GM12891 (cell line): ENCODE measurements around the gene DCAF4.
"Not testable (repeated sequence)": the region's sequence is repeated elsewhere in the genome, so short reads cannot be mapped to it uniquely, and the experiment has no call there.

Source experiments
- DNase-seq: peaks from one replicate; pipeline ENCODE4 v3.0.0; 2011; ENCODE audit warnings: low spot score; ENCODE audit not compliant: insufficient read length
- FAIRE-seq: peaks from 2 replicates; lab custom pipeline; 2011; peaks lifted over from hg19 to GRCh38; lab: Jason Lieb, UNC
- PAX5 ChIP-seq: IDR thresholded peaks from 2 replicates; pipeline ENCODE4 v1.6.1; 2011; ENCODE audit warnings: low read length, moderate library complexity, mild to moderate bottlenecking; ENCODE audit not compliant: insufficient read depth, severe bottlenecking
- POLR2A ChIP-seq: IDR thresholded peaks from 2 replicates; pipeline ENCODE4 v1.6.1; 2011; ENCODE audit warnings: low read depth, low read length, control low read depth
- POLR2AphosphoS5 ChIP-seq: IDR thresholded peaks from 2 replicates; pipeline ENCODE4 v1.6.1; 2011; ENCODE audit warnings: low read depth, low read length, control low read depth
- POU2F2 ChIP-seq: IDR thresholded peaks from 2 replicates; pipeline ENCODE4 v1.6.1; 2011; ENCODE audit warnings: low read depth, mild to moderate bottlenecking, control low read depth, low read length, moderate library complexity
- SPI1 ChIP-seq: IDR thresholded peaks from 2 replicates; pipeline ENCODE4 v1.6.1; 2011; ENCODE audit warnings: low read depth, low read length, control low read depth
- TAF1 ChIP-seq: IDR thresholded peaks from 2 replicates; pipeline ENCODE4 v1.6.1; 2011; ENCODE audit warnings: low read depth, low read length, control low read depth

DCAF4 gene

DNA sequence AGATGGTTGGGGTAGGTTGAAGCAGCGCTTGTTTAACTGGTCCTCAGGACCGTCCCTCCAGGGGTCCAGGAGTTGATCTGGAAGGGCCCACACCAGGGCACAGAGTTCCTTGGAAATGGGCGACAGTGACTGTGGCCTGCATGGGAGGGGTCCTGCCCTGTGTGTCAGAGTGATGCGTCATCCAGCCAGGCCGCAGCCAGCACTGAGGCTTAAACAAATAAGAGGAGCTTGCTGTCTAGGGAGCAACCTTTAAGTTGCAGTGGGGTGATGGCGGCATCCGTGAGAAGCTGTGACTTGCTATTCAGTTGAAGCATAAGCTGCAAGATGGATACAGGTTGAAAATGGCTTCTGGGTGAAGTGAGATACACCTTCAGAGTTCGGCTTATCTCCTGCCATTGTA is 20.2 kb downstream of the DCAF4 start:
- TF ChIP-seq POU2F2 (no peak), SPI1 (no peak), POLR2AphosphoS5 (no peak), PAX5 (no peak), TAF1 (no peak), POLR2A (no peak)
- no peak for FAIRE-seq

DNA sequence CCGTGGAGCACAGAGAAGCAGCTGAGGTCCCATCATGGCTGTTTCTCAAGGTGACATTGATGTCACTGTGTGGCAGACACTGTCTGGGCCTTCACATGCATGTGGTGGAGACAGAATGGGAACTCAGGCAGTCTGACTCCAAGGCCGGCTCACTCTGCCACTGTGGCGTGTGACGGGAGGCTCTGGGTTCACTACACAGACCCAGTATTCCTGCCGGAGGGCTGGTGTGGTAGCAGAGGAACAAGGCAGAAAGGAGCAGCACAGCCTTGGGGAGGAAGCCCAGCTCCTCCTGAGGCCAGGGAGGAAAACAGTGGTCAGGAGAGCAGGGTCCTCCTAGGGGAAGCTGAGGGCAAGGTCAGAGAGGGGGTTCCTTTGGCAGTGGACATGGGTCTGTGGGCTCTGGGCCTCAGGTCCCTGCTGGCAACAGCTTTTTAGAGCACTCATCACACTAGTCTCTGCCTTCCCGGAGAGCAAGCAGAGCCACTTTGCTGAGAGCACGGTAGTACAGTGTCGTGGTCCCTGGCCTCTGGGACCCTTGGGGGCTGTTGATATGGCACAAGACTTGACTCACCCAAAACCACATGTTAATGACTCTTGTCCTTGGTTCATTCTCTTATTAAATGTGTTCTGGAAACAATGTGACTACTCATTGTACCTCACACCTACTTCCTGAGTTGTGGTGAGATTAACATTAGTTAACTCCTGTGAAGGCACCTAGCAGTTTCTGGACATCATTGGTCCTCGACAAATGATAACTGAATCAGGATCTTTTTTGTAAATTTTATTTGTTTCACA is 21.3 kb downstream of the DCAF4 start:
- DNase-seq (no peak), FAIRE-seq (no peak)
- TF ChIP-seq PAX5 (no peak), TAF1 (no peak), POLR2A (no peak), SPI1 (no peak), POU2F2 (no peak), POLR2AphosphoS5 (0 out of 2 replicates have a peak, but pooled peaks have one; percentile 21)

More for the DNA sequence above, 20.2 kb downstream of the DCAF4 start:
- no peak for DNase-seq

DNA sequence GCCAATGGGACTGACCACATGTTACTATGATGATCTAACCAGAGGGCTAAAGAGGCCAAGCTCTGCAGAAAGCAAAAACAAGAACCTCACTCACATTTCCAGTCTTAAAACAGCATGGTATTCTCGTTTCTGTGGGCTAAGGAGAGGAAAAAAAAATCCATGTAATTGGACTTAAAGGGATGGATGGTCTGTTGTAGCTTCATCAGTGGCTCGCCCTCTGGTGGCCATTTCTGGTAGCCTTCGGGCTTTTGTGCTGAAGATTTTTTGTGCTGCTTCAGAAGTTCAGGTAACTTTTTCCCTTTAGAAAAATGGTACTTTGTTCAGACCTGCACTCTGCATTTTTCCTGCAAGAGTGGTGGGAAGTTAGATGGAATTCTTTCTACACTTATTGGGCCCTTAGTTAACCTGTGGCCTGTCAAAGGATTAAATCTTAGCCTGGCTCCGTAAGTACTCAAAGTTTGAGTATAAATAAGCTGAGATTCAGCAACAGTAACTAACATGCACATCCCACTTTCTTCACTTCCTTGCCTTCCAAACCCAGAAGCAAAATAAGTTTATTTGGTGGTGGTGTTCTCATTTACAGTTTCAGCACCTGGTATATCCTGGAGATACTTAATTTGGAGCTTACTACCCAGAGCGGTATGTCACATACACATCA is 22.3 kb downstream of the DCAF4 start:
- no peak for TF ChIP-seq POU2F2
- no peak for TF ChIP-seq SPI1
- peak; percentile 49 for DNase-seq

DNA sequence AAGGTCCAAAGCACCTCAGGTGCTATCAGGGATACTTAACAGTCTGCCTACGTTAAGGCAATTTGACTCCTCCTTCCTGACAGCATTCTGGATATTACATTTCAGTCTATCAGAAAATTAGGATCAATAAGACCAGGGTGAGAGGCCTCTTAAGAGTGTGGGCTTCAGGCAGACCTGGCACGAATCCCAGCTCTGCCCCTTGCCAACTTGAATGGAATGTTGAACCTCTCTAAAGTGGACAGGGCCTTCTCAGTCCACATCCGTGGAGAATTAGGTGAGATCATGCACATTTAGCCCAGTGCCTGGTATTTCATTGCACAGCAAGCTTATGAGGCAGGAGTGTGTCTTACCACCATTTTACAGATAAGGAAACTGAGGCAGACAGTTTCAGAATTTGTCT is 25.9 kb downstream of the DCAF4 start:
- DNase-seq (no peak), FAIRE-seq (no peak)
- TF ChIP-seq TAF1 (no peak), POLR2A (no peak), SPI1 (no peak), POU2F2 (no peak), PAX5 (no peak), POLR2AphosphoS5 (no peak)

More for the DNA sequence above, 22.3 kb downstream of the DCAF4 start:
- peak; percentile 33 for FAIRE-seq

DNA sequence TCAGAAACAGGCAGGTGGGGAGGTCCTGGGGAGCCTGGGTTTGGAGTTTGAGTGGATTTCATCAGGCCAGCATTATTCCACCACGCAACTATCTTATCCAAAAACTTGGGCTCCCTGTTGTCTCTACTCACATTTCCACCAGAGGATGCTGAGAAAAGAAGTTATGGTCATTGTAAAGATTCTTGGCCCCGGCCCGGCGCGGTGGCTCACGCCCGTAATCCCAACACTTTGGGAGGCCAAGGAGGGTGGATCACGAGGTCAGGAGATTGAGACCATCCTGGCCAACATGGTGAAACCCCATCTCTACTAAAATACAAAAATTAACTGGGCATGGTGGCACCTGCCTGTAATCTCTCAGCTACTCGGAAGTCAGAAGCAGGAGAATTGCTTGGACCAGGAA is 30.5 kb downstream of the DCAF4 start:
- not testable (repeated sequence) for FAIRE-seq, DNase-seq

DNA sequence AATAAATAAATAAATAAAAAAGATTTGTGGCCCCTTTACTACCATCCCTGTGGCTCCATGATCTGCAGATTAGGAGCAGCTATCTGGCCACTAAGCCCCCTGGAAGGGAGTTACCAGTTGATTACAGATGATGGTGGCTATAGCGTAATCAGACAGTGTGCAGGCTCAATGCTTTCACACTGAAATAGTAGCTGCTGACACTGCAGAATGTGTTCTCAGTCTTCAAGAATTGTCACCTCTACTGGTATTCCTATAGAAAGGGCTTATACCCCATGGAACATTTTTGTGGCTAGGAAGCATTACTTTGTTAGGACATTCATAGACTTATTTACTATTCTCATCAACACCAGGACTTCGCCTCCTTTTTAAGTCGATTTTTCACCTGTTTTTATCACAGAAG is 30.9 kb downstream of the DCAF4 start:
- FAIRE-seq = no peak
- TF ChIP-seq POU2F2 (no peak), TAF1 (no peak), SPI1 (no peak), POLR2AphosphoS5 (no peak), POLR2A (no peak), PAX5 (no peak)
- DNase-seq = no peak

DNA sequence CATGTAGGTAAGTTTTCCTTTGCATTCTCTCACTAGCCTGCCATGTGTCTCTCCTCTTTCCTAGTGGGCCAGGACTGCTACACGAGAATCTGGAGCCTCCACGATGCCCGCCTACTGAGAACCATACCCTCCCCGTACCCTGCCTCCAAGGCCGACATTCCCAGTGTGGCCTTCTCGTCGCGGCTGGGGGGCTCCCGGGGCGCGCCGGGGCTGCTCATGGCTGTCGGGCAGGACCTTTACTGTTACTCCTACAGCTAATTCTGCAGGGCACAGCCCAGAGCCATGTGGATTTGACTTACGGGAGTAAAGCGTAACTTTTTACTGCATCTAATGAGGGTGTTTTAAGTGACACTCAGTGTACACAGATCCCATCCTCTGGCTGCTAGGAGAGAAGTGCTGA is 32.3 kb downstream of the DCAF4 start:
- DNase-seq (no peak), FAIRE-seq (no peak)
- TF ChIP-seq POU2F2 = no peak
- no peak for TF ChIP-seq SPI1
- TF ChIP-seq POLR2AphosphoS5 = no peak
- no peak for TF ChIP-seq PAX5
- no peak for TF ChIP-seq POLR2A
- TF ChIP-seq TAF1 = no peak

DNA sequence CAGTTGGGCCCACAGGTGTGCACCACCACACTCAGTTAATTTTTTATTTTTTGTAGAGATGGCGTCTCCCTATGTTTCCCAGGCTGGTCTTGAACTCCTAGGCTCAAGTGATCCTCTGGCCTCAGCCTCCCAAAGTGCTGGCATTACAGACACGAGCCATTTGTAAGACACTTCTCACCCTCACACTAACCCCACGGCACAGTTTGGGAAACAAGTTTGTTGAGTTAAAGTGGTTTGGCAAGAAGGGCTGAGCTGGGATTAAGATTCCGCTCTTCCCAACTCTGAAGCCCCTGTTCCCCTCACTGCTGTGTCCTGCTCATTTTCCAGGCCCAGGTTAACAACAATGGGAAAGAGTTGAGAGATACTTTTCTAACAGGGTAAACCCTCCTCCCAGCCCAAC is 34.8 kb downstream of the DCAF4 start:
- not testable (repeated sequence) for DNase-seq, FAIRE-seq

DNA sequence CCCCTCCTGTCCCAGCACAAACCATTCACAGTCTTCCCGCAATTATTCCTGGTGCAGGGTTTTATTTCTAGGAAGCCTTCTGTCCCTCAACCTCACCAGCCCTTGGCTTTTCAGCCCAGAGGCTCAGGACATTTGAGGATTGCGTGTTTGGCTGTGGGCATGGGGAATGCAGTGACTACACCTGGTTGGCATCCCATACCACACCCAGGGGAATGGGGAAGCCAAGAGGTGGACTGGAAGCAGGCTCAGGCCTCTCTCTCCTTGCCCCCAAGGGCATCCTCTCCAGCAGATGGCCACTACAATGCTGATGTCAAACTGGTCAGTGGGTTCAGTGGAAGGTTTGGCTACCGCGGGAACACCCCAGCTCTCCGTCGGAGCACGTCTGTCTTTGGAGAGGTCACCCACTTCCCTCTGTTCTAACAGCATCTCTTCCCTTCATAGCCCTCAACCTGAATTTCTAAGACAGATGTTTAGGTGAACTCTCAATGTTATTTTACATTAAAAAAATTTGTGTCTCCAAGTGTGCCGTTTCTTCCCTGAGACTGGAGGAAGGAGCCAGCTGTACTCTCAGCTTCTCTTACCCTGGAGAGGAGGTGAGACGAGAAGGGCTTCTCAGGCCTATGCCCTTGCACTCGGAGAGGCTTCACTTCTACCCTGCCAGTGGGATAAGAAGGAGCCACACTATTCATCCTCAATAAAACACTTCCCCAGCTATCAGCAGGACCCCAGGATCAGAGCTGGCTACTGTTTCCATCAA is 35.5 kb downstream of the DCAF4 start:
- DNase-seq = no peak
- no peak for FAIRE-seq
- TF ChIP-seq POU2F2 (no peak), TAF1 (no peak), POLR2A (no peak), POLR2AphosphoS5 (no peak), PAX5 (no peak), SPI1 (no peak)

DNA sequence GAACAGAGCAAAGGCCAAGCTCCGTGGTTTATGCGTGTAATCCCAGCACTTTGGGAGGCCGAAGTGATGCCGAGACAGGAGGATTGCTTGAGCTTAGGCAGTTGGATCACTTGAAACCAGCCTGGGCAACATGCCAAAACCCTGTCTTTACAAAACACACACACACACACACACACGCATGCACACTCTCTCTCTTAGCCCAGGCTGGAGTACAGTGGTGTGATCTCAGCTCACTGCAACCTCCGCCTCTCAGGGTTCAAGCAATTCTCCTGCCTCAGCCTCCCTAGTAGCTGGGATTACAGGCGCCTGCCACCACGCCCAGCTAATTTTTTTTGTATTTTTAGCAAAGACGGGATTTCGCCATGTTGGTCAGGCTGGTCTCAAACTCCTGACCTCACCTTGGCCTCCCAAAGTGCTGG is 36.1 kb downstream of the DCAF4 start:
- not testable (repeated sequence) for FAIRE-seq, DNase-seq
